ENCODE measurements around the gene ARL15.

- TF ChIP-seq POLR2AphosphoS5 (IDR thresholded peaks at IDR 0.05; ENCODE audit: borderline replicate concordance, low read depth, low read length): no peak
- no peak for TF ChIP-seq EZH2 (IDR thresholded peaks at IDR 0.05)
These were observed 386.0 kb downstream of the ARL15 start for GRCh38 chr5:53924392-53924791.
